ENCODE measurements around the gene MCCD1.

Gene MCCD1

GRCh38 chr6:31543639-31544038, 14.9 kb downstream of the MCCD1 start:
- no peak for DNase-seq (ENCODE audit: low spot score)

GRCh38 chr6:31544676-31545075, 15.9 kb downstream of the MCCD1 start:
- no peak for DNase-seq (ENCODE audit: low spot score)

GRCh38 chr6:31545291-31545690, 16.5 kb downstream of the MCCD1 start:
- DNase-seq (ENCODE audit: low spot score): no peak

GRCh38 chr6:31546339-31546957, 17.7 kb downstream of the MCCD1 start, which contains the start of gene ATP6V1G2:
TSS of gene ATP6V1G2 (minus strand) at chr6:31546608. CDS start at chr6:31546559, 49 bp downstream.
- DNase-seq (ENCODE audit: low spot score): peak; percentile 46

- DNase-seq (ENCODE audit: low spot score): peak; percentile 71
These were observed 18.4 kb downstream of the MCCD1 start, which contains the start of gene NFKBIL1 for GRCh38 chr6:31546958-31547726. TSS of gene NFKBIL1 (plus strand) at chr6:31547608. CDS start at chr6:31547695, 87 bp downstream.

- no peak for DNase-seq (ENCODE audit: low spot score)
These were observed 19.2 kb downstream of the MCCD1 start for GRCh38 chr6:31547727-31548543.

GRCh38 chr6:31548544-31548873, 19.7 kb downstream of the MCCD1 start:
- DNase-seq (ENCODE audit: low spot score): no peak

- peak; percentile 30 for DNase-seq (ENCODE audit: low spot score)
These were observed 22.6 kb downstream of the MCCD1 start for GRCh38 chr6:31551371-31551770.

GRCh38 chr6:31556307-31556706, 27.5 kb downstream of the MCCD1 start:
- DNase-seq (ENCODE audit: low spot score): no peak

GRCh38 chr6:31557443-31558317, 28.9 kb downstream of the MCCD1 start:
- DNase-seq (ENCODE audit: low spot score): no peak

GRCh38 chr6:31558318-31558625, 29.5 kb downstream of the MCCD1 start:
- DNase-seq (ENCODE audit: low spot score): no peak

GRCh38 chr6:31558631-31559500, 30.1 kb downstream of the MCCD1 start:
- no peak for DNase-seq (ENCODE audit: low spot score)

GRCh38 chr6:31559606-31559957, 30.8 kb downstream of the MCCD1 start:
- no peak for DNase-seq (ENCODE audit: low spot score)

GRCh38 chr6:31559958-31560696, 31.4 kb downstream of the MCCD1 start:
- DNase-seq (ENCODE audit: low spot score): no peak

GRCh38 chr6:31560697-31561058, 31.9 kb downstream of the MCCD1 start:
- no peak for DNase-seq (ENCODE audit: low spot score)

- no peak for DNase-seq (ENCODE audit: low spot score)
These were observed 39.0 kb downstream of the MCCD1 start for GRCh38 chr6:31567531-31568370.

GRCh38 chr6:31568537-31568961, 39.8 kb downstream of the MCCD1 start:
- DNase-seq (ENCODE audit: low spot score): no peak

- no peak for DNase-seq (ENCODE audit: low spot score)
These were observed 41.2 kb downstream of the MCCD1 start for GRCh38 chr6:31569861-31570536.

Measured in HuH-7.5 (cell line).